HUES48 (cell line): ENCODE data around the gene C1orf226.
"Not testable (repeated sequence)": the region's sequence is repeated elsewhere in the genome, so short reads cannot be mapped to it uniquely, and the experiment has no call there.

Source experiments
- H3K27ac ChIP-seq: one replicate; pipeline ENCODE4 v1.7.0; 2013; ENCODE audit warnings: low read depth, low read length, inconsistent platforms
- H3K27me3 ChIP-seq: 2 replicates; pipeline ENCODE4 v1.6.1; 2013; ENCODE audit warnings: mild to moderate bottlenecking, low read length; ENCODE audit not compliant: control insufficient read depth, insufficient read depth
- H3K36me3 ChIP-seq: 2 replicates; pipeline ENCODE4 v1.6.1; 2013; ENCODE audit warnings: low read length; ENCODE audit not compliant: control insufficient read depth, insufficient read depth
- H3K4me1 ChIP-seq: 2 replicates; pipeline ENCODE4 v1.6.1; 2013; ENCODE audit warnings: mild to moderate bottlenecking, low read length; ENCODE audit not compliant: control insufficient read depth, insufficient read depth
- H3K4me3 ChIP-seq: 2 replicates; pipeline ENCODE4 v1.5.1; 2013; ENCODE audit warnings: mild to moderate bottlenecking, low read depth, low read length
- H3K9ac ChIP-seq: 2 replicates; pipeline ENCODE4 v1.6.1; 2013; ENCODE audit warnings: mild to moderate bottlenecking, low read depth, low read length, moderate library complexity
- H3K9me3 ChIP-seq: 2 replicates; pipeline ENCODE4 v1.6.1; 2013; ENCODE audit warnings: low read length; ENCODE audit not compliant: control insufficient read depth, insufficient read depth

The C1orf226 gene

GRCh38 chr1:162432977-162433713 is 51.6 kb downstream of the C1orf226 start:
- not testable (repeated sequence) for H3K27me3 ChIP-seq, H3K4me3 ChIP-seq, H3K36me3 ChIP-seq, H3K27ac ChIP-seq, H3K4me1 ChIP-seq, H3K9ac ChIP-seq, H3K9me3 ChIP-seq
